ENCODE data around the gene NRG2.

DNA sequence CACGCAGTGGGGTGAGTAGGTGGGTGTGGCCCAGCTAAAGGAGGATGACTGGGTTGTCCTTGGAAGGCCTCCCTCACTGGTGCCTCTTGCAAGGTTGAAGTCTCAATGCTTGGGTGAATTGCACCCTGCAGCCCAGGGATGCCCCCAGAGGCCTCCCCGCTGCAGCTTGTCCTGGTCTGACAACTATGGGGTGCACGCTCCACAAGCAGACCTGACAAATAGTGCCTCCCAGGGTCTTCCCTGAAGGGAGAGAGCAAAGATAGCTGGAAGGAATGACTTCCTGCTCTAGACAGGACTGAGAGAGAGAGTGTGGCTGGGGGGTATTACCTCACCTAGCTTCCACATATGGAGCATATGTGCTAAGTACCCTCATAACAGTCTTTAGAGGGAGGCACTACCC lies 245.8 kb downstream of the NRG2 start:
- no peak for TF ChIP-seq POLR2A (IDR thresholded peaks at IDR 0.05; ENCODE audit: low read depth, low read length)
- TF ChIP-seq, protein P1, sequence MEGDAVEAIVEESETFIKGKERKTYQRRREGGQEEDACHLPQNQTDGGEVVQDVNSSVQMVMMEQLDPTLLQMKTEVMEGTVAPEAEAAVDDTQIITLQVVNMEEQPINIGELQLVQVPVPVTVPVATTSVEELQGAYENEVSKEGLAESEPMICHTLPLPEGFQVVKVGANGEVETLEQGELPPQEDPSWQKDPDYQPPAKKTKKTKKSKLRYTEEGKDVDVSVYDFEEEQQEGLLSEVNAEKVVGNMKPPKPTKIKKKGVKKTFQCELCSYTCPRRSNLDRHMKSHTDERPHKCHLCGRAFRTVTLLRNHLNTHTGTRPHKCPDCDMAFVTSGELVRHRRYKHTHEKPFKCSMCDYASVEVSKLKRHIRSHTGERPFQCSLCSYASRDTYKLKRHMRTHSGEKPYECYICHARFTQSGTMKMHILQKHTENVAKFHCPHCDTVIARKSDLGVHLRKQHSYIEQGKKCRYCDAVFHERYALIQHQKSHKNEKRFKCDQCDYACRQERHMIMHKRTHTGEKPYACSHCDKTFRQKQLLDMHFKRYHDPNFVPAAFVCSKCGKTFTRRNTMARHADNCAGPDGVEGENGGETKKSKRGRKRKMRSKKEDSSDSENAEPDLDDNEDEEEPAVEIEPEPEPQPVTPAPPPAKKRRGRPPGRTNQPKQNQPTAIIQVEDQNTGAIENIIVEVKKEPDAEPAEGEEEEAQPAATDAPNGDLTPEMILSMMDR (IDR thresholded peaks at IDR 0.05; ENCODE audit: extremely low read depth in 1 of 2, insufficient read depth in 1 of 2, low read depth in 1 of 2, low read length in 2 of 2): no peak
- TF ChIP-seq FOS (IDR thresholded peaks at IDR 0.05; ENCODE audit: borderline replicate concordance, insufficient read depth, low read length): no peak
- TF ChIP-seq EZH2 (IDR thresholded peaks at IDR 0.05; ENCODE audit: borderline replicate concordance, low read depth, low read length, severe bottlenecking): no peak
- TF ChIP-seq MYC (IDR thresholded peaks at IDR 0.05; ENCODE audit: low read depth, low read length): no peak
- TF ChIP-seq JUN (IDR thresholded peaks at IDR 0.05; ENCODE audit: borderline replicate concordance, insufficient read depth, insufficient read length, low read depth): no peak
- TF ChIP-seq, protein P2, sequence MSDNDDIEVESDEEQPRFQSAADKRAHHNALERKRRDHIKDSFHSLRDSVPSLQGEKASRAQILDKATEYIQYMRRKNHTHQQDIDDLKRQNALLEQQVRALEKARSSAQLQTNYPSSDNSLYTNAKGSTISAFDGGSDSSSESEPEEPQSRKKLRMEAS (IDR thresholded peaks at IDR 0.05; ENCODE audit: insufficient read depth, insufficient read length): no peak

Data from endothelial cell of umbilical vein (primary cell).